Dedifferentiated amniotic fluid mesenchymal stem cell (primary cell): ENCODE data around the gene TMEM187.

ENCODE experiments used
- DNase-seq: peaks from one replicate; pipeline ENCODE4 v3.0.0-alpha.2; 2016; ENCODE audit errors: extremely low spot score

TMEM187 gene

DNA sequence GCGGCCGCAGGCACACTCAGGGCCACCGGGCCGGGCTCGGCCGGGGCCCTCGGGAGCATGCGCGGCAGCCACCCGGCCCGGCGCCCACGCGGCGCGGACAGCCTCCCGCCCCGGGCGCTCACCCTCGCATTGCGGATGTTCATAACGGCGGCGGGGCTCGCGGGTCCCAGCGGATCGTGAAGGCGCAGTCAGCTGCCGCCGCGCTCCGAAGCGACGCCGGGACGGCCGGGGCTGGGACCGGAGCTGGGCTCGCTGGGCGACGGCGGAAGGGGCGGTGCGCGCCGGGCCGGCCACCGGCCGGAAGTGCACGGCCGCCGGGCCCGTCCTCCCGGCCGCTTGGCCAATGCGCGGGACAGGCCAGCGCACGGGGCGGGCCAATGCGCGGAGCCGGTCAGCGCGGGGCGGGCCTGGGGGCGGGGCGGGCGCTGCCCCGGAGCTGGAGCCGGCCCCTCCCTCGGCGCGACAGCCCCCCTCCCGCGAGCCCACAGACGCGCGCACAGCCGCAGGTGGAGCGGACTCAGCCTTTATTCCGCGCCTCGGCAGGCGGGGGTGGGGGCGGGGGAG lies 37.7 kb upstream of the TMEM187 start, which contains the start of gene NAA10:
Gene NAA10 (minus strand): TSS at position 276 of the 564 bp plus-strand sequence. CDS start 133 bp downstream, at position 143.
- peak; percentile 49 for DNase-seq

DNA sequence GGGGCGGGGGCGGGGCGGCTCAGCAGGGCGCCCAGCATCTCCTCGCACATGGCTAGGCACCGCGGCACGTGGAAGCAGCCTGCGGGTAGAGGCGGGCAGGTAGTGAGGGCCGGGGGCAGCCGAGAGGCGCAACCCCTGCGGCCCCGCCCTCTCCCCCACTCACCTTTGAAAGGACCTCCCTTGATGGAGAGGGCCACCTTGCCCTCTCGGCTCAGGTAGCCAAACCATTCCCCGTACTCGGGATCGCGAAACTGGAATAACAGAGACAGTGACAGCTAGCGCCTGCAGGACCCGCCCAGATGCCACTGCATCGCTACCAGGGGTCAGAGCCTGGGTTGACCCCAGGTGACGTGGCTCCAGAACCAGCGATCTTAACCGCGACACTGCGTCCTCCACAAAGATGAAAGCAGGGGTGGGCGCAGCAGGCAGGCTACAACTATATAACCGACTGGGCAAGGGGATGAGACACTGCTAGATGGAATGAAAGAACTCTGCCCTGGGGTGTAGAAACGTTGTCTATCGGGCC lies 37.2 kb upstream of the TMEM187 start:
- no peak for DNase-seq

DNA sequence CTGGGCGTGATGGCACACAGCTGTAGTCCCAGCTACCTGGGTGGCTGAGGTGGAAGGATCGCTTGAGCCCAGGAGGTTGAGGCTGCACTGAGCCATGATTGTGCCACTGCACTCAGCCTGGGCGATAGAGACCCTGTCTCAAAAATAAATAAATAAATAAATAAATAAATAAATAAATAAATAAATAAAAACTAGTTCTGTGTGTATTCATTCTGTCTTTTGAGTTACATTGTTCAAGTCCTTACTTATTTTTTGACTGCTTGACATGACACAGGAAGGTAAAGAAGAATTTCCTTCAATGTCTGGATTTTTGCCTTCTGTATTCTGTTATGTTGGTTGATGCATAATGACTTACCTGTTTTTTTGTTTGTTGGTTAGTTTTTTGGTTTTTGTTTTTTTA lies 35.5 kb upstream of the TMEM187 start:
- DNase-seq, result no peak

DNA sequence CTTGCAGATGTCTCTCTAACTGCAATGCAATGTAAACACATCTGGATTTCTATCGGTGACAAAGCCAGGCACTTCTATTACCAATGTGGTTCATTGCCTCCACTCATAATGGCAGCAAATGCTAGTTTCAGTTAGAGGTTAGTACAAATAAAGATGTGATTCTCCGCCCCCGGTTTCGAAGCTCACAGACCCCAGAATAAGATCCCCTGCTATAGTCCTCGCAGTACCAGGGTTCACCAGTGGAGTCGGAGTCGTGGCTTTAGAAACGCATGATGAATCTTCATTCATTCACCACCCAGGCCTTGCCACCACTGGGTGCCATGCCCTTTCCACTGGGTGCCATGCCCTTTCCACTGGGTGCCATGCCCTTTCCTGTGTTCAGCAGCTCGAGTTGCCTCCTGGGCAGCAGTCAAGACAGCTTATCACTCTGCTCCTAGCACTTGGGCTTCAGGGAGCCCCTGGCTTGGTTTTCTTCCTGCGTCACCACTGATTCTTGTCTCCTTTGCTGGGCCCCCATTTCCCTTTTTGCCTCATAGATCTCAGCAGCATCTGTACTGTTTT lies 34.2 kb upstream of the TMEM187 start:
- no peak for DNase-seq

DNA sequence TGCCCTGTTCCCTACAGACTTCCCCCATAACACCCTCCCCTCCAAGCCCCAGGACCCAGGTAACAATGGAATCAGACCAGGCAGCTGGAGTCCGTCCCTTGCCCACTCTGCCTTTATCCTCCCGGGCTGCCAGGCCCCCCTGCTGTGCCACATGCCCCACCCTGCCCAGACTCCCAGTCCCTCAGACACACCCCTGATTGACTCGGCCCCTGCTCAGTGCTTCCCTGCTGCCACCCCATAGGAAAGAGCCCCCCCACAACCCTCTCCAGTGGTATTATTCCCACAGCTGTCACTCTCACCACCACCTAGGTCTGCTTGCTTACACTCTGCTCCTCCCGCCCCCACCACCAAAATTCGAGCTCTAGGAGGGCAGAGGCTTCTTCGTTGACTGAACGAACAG lies 33.0 kb upstream of the TMEM187 start:
- no peak for DNase-seq

DNA sequence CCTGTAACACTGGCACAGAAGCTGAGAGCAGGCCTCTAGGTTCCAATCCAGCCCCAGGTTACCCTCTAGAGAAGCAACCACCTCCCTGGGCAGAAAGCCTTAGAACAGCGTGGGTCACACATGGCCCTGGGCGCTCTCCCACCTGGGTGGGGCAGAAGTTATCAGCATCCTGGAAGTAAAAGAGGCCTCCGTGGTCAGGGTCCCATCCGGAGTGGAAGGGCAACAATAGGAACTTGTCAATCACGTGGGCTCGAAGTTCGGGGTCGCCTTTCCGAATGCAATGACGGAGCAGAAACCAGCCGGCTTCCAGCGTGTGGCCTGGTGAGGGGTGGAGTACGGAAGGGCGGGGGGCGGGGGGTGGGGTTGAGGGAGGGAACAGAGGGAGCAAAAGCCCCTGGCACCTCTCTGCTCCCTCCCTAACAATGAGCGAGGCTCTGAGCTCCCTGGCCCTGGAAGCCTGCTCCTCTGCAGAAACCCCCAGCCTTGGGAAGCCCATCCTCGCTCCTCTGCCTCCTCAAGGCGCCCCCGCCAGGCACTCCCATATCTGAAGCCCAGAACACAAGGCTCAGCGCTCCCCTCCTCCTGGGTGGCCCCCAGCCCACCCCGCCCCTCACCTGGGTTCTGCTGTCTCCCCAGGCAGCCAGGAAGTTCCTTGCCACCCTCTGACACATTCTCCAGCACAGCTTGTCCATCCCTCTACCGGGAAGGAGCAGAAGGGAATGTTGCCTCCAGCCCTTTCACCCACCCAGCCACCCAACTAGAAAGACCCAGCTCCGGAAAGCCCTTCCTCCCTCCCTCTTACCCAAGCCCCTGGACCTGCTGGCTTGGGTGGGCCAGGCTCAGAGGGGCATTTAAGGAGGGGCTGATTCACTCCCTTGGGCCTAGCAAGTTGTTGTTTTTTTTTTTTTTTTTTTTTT lies 31.0 kb upstream of the TMEM187 start:
- DNase-seq, result no peak

- DNase-seq, result no peak
Measured at GRCh38 chrX:153944140-153944799, 28.3 kb upstream of the TMEM187 start, which contains the start of gene RENBP. Gene RENBP, minus strand, starts transcription at chrX:153944643. Its CDS starts 33 bp downstream, at chrX:153944610.

- no peak for DNase-seq
Measured at GRCh38 chrX:153944800-153945150, 27.8 kb upstream of the TMEM187 start.

- DNase-seq, result no peak
Measured at GRCh38 chrX:153945956-153946943, 26.3 kb upstream of the TMEM187 start.

- DNase-seq, result peak; percentile 54
Measured at GRCh38 chrX:153947009-153947769, 25.4 kb upstream of the TMEM187 start.

DNA sequence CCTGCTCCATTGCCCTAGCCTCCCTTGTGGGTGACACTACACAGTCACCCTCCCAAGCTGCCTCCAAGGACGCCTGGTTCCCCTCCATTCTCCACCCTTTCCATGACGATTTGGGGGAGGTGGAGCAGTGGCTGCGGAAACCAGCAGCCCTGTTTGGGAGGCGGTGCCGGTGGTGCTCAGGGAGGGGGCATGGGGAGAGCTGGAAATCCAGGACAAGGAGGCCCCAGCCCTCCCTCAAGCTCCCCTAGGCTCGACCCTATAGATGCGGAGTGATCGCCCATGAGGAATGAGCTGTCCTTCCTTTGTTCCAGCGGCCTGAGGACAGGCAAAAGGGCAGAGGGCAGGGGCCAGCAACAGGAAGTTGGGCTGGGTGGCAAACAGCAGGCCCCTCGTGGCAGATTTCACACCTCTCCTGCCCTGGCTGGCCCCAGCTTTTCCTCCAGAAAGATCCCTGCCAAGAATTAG lies 24.5 kb upstream of the TMEM187 start:
- no peak for DNase-seq

DNA sequence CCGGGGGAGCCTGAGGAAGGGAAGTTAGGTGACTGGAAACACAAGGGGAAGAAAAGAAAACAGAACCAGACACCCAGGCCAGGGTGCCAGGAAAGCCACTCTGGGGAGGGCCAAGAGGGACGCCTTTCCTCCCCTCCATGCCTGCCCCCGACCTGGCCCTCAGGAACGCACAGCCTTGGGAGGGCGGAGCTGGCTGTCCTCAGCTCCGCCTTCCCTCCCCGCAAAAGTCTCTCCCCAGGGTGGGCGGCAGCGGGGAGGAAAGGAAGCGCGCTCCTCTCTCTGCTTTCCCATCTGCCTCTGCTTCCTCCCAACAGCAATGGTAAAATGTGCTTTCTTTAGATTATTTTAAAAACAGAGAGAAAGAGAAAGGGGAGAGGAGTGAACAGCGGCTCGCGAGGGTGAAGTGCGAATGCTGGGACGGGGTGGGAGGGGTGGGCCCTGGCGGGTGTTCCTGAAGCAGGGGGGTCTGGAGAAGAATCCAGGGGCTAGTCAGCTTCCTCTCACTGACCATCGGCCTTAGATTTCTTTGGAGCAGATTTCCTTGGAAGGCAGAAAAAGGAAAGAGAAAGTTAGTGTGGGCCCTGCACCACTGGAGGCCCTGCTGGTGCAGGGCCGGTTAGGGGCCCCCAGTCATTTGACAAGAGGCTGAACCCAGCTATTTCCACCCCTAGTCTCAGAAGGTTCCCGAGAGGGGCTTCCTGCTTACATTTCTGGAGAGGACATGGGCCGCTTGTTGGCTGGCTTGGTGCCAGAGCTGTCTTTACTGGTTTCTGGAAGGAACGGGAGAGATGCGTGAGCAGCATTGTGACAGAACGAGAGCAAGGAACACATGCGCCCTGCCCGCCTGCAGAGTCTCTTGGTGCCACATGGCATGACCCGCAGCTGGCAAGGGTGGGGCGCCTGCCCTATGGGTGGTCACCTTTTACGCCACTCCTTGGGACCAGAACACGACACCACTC lies 23.4 kb upstream of the TMEM187 start:
- DNase-seq, result no peak

DNA sequence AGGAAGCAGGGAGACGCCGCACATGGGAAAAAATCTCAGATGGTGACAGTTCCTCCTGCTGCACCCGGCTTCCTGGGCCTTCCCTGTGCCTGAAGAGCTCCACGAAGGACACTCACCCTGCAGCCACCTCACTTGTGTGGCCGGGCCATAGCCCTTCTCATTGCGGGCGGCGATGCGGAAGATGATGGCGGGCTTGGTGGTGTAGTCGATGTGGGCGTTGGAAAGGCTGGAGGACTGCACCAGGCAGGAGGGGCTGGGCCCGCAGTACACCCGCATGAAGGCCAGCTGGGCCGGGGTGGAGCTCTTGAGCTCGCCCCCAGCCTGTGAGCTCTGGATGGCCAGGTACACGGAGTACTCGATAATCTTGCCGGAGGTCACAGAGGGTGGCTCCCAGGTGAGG lies 22.4 kb upstream of the TMEM187 start:
- DNase-seq, result no peak

DNA sequence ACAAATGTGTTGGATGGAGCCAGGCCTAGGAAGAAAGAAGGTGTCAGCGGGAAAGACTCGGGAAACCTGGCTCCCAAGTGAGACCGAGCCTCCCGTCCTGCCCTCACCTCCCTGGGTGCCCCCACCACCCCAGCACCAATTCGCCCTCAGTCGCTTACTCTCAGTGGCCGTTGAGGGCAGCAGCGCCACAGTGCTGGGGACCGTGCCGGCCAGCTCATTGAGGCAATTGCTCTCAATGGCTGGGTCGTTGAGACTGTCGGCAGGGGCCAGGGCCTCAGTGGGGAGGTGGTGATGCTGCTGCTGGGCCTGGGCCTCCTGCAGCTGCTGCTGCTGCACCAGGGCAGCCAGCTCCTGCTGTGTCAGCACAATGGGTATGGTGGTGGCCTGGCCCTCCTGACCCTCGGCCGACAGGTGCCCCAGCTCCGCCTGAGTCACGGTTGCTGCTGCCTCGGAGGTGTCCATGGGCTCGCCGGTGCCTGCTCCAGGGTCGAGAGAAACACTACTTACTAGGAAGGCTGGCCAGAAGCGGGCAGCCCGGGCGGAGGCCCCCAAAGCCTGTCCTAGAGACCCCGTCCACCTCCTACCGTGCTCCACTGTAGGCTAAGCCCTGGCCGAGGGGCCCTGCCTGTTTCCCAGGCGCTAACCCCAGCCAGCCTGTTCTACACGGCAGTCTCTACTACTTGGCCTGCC lies 20.7 kb upstream of the TMEM187 start:
- no peak for DNase-seq

- no peak for DNase-seq
Measured at GRCh38 chrX:153952373-153953026, 20.1 kb upstream of the TMEM187 start.

DNA sequence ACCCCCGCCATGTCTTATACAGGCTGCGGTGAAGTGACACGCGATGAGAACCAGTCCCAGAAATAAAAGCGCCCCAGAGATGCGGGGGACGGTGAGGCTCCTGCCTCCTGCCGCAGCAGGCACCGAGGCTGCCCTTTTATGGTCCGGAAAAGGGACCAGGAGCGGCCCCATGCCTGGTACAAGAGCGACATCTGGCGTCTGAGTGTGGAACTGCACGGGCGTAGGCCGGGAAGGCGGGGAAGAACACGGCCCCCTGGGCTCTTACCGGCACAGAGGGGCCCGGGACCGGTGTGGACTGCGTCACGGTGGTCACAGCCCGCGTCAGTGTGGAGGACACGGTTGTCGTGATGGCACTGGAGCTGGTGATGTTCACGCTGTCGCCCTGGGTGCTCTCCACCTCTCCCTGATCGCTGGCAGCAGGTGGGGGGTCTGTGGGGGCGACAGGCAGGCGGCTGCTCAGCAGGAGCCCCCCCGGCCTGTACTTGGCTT lies 19.2 kb upstream of the TMEM187 start:
- peak; percentile 30 for DNase-seq

DNA sequence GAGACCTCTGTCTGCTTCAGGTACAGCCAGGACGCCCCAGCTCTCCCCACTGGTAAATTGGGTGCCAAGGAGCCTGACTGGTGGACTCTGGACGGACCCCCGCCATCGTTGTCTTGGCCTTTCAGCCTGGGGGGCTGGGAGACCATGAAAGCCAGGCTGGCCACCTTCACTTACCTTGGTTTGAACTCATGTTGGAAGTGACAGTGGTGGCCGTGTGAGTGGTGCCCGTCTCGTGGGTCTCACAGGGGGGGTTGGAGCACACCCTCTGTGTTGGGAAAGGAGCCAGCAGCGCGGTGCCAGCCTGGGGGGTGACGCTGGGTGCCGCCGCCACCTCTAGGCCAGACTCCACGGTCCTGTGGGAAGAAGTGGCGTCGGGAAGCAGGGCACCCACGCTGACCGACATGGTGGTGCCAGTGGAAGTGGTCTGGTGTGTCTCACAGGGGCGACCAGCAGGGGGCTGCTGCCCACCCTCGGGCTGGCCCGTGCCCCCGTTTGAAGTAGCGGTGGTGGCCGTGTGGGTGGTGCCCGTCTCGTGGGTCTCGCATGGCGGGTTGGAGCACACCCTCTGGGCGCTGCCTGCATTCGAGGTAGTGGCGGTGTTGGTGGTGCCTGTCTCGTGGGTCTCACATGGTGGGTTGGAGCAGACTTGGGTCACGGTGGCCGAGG lies 18.5 kb upstream of the TMEM187 start:
- no peak for DNase-seq
